HG02870 (cell line): ENCODE results near the gene GABRG2.

Experiments used
- ATAC-seq: cut with Tn5 transposase; IDR thresholded peaks from one replicate; pipeline ENCODE4 v1.9.1; 2021; ENCODE audit warnings: mild to moderate bottlenecking, moderate library complexity; ENCODE audit not compliant: unreplicated experiment

GABRG2 gene

GRCh38 chr5:162189719-162190118, 122.1 kb downstream of the GABRG2 start:
- ATAC-seq, result no peak

- ATAC-seq, result no peak
These were observed 125.4 kb downstream of the GABRG2 start for GRCh38 chr5:162193012-162193411.

- ATAC-seq, result no peak
These were observed 128.8 kb downstream of the GABRG2 start for GRCh38 chr5:162196351-162196750.

- no peak for ATAC-seq
These were observed 134.8 kb downstream of the GABRG2 start for GRCh38 chr5:162202285-162202880.
